Activated naive CD8-positive, alpha-beta T cell treated with anti-CD3 and anti-CD28 coated beads, Interleukin-2, amount 50 U/mL, for 24 hours (primary cell): Measurements from ENCODE around the gene SAP30.

Experiments used
- ATAC-seq: fragments of 150-1000 bp; cut with Tn5 transposase; one replicate; pipeline ENCODE4 v1.10.0; 2021
- DNase-seq: peaks from one replicate; pipeline ENCODE4 v3.0.0; 2021
- H3K27ac Mint-ChIP-seq: one replicate; pipeline ENCODE4 v1.8.0; 2021; ENCODE audit warnings: mild to moderate bottlenecking, mixed read lengths
- H3K27me3 Mint-ChIP-seq: one replicate; pipeline ENCODE4 v1.8.0; 2021; ENCODE audit warnings: mixed read lengths
- H3K36me3 Mint-ChIP-seq: one replicate; pipeline ENCODE4 v1.8.0; 2021; ENCODE audit warnings: low read depth, mixed read lengths
- H3K4me1 Mint-ChIP-seq: one replicate; pipeline ENCODE4 v1.8.0; 2021; ENCODE audit warnings: mixed read lengths
- H3K4me3 Mint-ChIP-seq: one replicate; pipeline ENCODE4 v1.8.0; 2021; ENCODE audit warnings: mild to moderate bottlenecking, moderate library complexity, mixed read lengths
- H3K9me3 Mint-ChIP-seq: one replicate; pipeline ENCODE4 v1.8.0; 2021; ENCODE audit warnings: mixed read lengths

The SAP30 gene

DNA sequence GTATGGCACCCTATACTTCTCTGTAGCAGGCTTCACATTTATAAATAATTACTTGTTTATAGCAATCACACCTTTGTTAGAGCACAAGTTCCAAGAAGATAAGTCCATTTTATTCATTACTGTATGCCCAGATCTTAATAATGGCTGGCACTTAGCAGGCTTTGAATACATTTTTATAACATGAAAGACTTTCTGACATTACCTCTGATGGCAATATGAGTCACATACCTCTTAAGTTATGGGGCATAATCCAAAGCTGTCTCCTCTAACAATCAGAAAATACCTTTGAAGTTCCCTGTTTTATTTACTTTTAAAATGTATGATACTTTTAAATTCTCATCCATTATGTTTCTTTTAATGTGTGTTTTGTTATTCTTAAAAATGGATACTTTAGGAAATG is 16.0 kb downstream of the SAP30 start:
- ATAC-seq = no peak
- Mint-ChIP-seq H3K9me3 (no peaks in the 10 kb centered on the region), H3K36me3 (no peaks in the 10 kb centered on the region), H3K4me1 (no peaks in the 10 kb centered on the region), H3K4me3 (no peak overlapping the region), H3K27me3 (peaks cover 7% of the 10 kb centered on the region), H3K27ac (no peak overlapping the region)
- no peak for DNase-seq

DNA sequence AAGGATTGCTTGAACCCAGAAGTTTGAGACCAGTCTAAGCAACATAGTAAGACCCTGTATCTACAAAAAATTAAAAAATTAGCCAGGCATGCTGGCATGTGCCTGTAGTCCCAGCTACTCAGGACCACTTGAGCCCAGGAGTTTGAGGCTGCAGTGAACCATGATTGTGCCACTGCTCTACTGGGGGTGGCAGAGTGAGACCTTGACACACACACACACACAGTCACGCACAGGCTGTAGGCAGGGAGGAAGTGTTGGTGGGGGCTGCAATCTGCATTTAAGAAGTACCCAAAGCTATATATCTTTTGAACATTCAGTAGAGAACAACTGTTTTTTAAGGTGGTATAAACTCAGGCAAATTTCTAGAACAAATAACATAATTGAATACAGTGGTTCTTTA is 20.9 kb downstream of the SAP30 start:
- DNase-seq = no peak
- no peaks in the 10 kb centered on the region for H3K27me3 Mint-ChIP-seq
- no peaks in the 10 kb centered on the region for H3K9me3 Mint-ChIP-seq
- ATAC-seq = no peak
- no peaks in the 10 kb centered on the region for H3K36me3 Mint-ChIP-seq
- no peak overlapping the region for H3K27ac Mint-ChIP-seq
- H3K4me1 Mint-ChIP-seq = no peaks in the 10 kb centered on the region
- H3K4me3 Mint-ChIP-seq = no peak overlapping the region

DNA sequence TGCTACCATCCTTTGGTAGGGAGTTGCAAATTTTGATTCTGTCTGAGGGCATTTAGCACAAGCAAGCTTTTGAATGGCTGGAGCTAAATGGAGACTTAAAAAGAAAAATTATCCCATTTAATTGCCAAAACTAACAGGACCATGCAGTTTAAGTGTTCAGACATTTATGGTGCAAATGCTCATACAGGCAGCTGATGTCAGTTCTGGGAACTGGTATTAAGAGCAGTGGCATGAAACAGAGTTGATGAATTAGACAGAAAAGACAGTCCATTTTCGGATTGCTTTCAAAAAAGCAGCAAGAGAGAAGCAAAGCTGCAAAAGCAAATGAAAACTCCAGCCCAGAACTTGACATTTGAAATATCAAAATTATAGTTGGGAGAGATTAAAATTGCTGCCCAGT is 26.9 kb downstream of the SAP30 start:
- Mint-ChIP-seq H3K27ac (no peak overlapping the region), H3K36me3 (no peaks in the 10 kb centered on the region), H3K9me3 (no peaks in the 10 kb centered on the region), H3K4me3 (no peak overlapping the region), H3K27me3 (no peaks in the 10 kb centered on the region), H3K4me1 (no peaks in the 10 kb centered on the region)
- no peak for DNase-seq
- ATAC-seq = no peak

DNA sequence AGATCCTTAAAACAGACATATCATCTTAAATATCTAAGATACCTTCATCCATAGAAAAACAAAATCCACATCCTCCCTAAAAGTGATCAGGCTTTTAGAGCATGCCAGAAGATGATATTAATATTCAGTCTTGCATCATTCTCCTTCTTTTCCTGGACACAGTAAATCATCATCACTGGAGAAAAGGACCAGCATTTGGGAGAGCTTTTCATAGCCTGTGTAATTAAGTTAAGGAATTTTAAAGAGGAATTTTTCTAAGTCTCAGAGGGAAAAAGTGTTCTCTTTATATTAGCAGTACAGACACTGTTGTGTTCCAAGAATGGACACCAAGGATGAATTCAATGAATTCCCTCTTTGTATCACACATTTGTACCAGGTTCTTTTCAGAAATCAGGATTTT is 27.5 kb downstream of the SAP30 start:
- H3K4me1 Mint-ChIP-seq = no peaks in the 10 kb centered on the region
- no peak overlapping the region for H3K4me3 Mint-ChIP-seq
- H3K9me3 Mint-ChIP-seq = no peaks in the 10 kb centered on the region
- DNase-seq (no peak), ATAC-seq (no peak)
- H3K27me3 Mint-ChIP-seq = no peaks in the 10 kb centered on the region
- no peak overlapping the region for H3K27ac Mint-ChIP-seq
- no peaks in the 10 kb centered on the region for H3K36me3 Mint-ChIP-seq

DNA sequence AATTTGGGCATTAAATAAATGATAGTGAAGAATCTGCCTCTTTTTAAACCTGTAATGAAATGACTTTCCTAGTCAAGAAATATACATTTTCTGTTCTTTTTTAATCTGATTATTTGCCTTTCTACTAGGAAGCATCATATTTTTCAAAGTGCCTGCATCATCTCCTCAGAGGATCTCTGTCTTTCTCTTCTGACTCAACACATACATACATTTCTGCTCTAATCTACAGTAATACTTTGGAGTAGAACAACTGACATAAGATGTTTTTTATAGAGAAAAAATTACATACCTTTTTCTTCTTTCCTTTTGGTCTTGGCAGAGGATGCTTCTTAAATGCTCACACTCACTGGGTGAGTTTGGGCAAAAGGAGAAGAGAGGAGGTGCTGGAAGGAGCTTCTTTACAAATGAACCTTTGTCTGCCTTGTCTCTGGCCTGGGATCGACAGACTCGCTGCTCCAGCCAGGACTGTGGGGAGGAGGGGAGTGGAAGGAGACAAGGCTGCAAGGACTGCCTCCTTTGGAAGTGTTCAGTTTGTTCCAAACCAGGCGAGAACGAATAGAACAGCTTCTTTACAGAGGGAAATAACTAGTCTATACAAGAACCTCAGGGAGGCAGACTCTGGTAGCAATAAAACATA is 28.1 kb downstream of the SAP30 start, which contains the start of gene SCRG1:
Gene SCRG1 (minus strand): TSS at position 338 of the 637 bp plus-strand sequence. CDS start 7,702 bp downstream, outside the sequence.
- no peaks in the 10 kb centered on the region for H3K36me3 Mint-ChIP-seq
- DNase-seq (no peak), ATAC-seq (no peak)
- H3K4me1 Mint-ChIP-seq = no peaks in the 10 kb centered on the region
- H3K27me3 Mint-ChIP-seq = no peaks in the 10 kb centered on the region
- no peak within 1 kb of the TSS for H3K4me3 Mint-ChIP-seq
- H3K9me3 Mint-ChIP-seq = no peaks in the 10 kb centered on the region
- no peak within 1 kb of the TSS for H3K27ac Mint-ChIP-seq

DNA sequence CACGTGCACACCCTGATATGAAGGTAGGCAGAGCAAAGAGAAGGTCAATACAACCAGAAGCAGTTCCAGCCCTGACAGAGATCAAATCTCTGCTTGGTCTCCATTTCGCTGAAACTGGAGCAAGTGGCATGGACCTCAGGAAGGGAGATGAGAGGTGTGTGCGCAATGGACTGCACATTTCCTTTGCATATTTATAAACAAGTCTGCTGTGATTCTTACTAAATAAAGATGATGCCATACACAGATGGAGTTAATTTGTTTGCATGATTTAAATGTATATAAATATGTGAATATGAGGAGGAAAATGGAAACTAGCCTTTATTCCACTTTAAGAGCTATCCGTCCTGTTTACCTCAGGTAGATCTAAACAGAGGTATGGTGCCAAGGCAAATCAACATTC is 30.3 kb downstream of the SAP30 start:
- Mint-ChIP-seq H3K4me3 (no peak overlapping the region), H3K9me3 (no peaks in the 10 kb centered on the region), H3K27ac (no peak overlapping the region), H3K36me3 (no peaks in the 10 kb centered on the region), H3K4me1 (no peaks in the 10 kb centered on the region), H3K27me3 (no peaks in the 10 kb centered on the region)
- ATAC-seq (no peak), DNase-seq (no peak)

DNA sequence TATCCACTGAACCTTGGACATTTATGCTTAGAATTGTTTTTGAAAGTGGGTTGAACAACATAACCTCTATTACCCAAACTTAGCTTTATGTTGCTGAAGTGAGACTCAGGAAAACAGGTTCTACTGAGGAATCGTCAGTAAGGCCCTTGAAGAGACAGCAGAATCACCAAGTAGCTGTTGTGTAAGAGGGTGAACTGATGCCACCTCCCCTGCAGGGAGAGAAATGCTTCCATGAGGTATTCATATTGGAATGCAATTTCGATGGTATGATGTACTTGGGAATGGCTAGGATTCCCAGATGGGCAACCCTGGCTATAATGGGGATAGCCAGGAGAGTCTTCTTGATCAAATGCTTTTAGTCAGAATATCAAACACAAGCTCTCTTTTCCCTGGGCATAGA is 32.3 kb downstream of the SAP30 start:
- DNase-seq = no peak
- no peaks in the 10 kb centered on the region for H3K36me3 Mint-ChIP-seq

DNA sequence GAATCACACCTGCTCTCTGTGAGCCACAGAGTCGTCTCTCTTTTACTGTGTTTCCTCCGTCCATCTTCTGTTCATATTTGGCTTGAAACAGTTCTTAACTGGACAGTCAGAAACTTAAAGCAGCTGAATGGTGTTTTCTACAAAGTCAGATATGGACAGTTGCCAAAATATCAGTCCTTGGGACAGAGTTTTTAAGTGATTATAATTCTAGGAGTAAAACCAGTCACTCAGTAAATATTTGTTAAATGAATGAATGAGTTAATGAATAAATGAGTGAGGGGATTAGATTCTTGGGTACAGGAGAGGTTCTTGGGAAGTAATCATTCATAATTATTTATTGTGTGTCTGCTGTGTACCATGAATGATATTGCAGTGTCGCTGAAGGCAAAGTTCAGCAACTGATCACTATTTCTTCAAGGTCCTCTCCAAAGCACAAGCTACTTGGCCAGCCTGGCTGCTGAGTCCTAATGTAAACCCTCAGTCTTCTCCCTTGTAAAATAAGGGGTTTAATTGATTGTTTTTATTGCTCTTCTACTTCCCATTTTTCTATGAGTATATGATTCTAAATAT is 33.6 kb downstream of the SAP30 start:
- H3K27me3 Mint-ChIP-seq = no peaks in the 10 kb centered on the region
- no peak overlapping the region for H3K4me3 Mint-ChIP-seq
- no peak overlapping the region for H3K27ac Mint-ChIP-seq
- no peaks in the 10 kb centered on the region for H3K4me1 Mint-ChIP-seq
- no peak for DNase-seq
- H3K36me3 Mint-ChIP-seq = no peaks in the 10 kb centered on the region
- no peak for ATAC-seq
- no peaks in the 10 kb centered on the region for H3K9me3 Mint-ChIP-seq

More for the DNA sequence above, 32.3 kb downstream of the SAP30 start:
- Mint-ChIP-seq H3K27me3 (no peaks in the 10 kb centered on the region), H3K27ac (no peak overlapping the region), H3K9me3 (no peaks in the 10 kb centered on the region), H3K4me3 (no peak overlapping the region), H3K4me1 (no peaks in the 10 kb centered on the region)
- ATAC-seq = no peak

DNA sequence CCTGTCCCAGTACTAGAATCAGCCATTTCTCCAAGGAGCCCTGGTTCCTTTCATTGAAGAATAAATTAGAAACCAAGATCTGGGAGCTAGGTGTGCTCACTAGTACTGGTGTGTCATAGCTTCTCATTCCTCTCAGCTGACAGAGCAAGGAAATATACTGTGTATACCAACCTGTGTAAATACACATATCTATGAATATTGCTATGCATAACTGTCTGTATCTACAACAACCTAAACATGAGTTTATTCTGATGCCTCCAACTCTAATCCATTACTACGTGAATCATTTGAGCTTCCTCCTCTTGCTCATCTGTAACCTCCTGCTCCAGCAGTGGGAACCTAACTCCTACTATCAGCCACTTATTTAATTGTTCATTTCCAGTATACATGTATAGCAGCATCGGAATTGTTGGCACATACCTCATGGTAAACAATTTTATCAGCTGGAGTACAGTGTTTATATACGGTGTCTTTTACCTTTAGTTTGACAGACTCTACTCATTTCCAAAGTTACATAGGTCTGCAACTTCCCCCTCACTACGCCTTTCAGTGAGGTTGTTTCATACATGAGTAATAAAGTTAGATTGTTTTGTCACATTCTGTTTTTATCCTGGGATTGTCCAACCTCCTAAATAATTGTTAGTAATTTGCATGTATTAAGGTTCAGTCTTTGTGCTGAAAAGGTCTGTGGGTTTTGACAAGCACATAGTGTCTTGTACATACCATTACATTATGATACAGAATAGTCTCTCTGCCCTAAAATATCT is 35.3 kb downstream of the SAP30 start:
- H3K27ac Mint-ChIP-seq = no peak overlapping the region
- ATAC-seq (no peak), DNase-seq (no peak)
- H3K9me3 Mint-ChIP-seq = no peaks in the 10 kb centered on the region
- no peaks in the 10 kb centered on the region for H3K4me1 Mint-ChIP-seq
- no peaks in the 10 kb centered on the region for H3K27me3 Mint-ChIP-seq
- H3K36me3 Mint-ChIP-seq = no peaks in the 10 kb centered on the region
- H3K4me3 Mint-ChIP-seq = no peak overlapping the region

DNA sequence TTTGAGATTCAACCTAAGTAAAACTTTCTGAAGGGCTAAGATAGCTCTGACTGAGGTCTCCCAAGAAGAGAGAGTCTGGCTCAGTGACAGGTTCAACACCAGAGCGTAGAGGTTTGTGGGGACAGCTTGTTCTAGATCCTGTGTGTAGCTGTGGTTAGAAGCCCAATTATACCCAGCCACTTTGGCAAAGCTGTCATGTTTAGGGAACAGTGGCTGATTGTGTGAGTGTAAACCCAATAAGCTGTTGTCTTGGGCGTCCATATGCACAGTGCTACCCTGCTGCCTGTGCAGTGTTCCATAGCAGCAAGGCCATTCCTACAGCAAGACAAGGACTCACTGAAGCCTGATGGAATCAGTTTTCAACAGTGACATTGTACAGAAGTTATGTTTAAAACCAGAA is 39.3 kb downstream of the SAP30 start:
- Mint-ChIP-seq H3K27me3 (no peaks in the 10 kb centered on the region), H3K36me3 (no peaks in the 10 kb centered on the region), H3K9me3 (no peaks in the 10 kb centered on the region), H3K4me1 (no peaks in the 10 kb centered on the region), H3K4me3 (no peak overlapping the region), H3K27ac (no peak overlapping the region)
- DNase-seq (no peak), ATAC-seq (no peak)

DNA sequence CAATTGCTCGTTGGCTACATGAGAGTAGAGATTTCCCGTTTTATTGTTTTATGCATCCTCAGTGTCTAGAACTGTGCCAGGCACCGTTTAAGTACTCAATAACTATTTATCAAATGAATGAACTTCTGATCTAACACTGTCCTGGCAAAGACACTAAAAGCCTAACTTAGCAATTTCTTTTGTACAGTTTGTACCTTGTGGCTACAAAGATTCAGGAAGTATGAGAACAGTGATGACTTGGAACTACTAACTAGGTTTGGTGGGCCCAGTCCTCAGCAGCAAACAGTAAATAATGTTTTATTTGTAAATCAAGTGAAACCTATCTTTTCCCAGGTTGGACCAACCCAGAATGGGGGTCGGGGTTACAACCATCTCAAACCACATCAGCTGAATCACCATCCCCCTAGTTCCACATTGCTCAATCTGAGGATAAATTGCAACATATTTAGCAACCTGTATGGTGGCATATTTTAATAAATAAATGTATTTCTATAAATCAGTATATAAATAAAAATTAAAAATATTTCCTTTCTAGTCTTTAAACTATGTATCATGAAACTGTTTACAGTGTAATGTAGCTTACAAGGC is 40.4 kb downstream of the SAP30 start:
- H3K27ac Mint-ChIP-seq = no peak overlapping the region
- H3K27me3 Mint-ChIP-seq = no peaks in the 10 kb centered on the region
- H3K9me3 Mint-ChIP-seq = no peaks in the 10 kb centered on the region
- no peak for ATAC-seq
- DNase-seq = no peak
- H3K36me3 Mint-ChIP-seq = no peaks in the 10 kb centered on the region
- H3K4me1 Mint-ChIP-seq = no peaks in the 10 kb centered on the region
- no peak overlapping the region for H3K4me3 Mint-ChIP-seq

DNA sequence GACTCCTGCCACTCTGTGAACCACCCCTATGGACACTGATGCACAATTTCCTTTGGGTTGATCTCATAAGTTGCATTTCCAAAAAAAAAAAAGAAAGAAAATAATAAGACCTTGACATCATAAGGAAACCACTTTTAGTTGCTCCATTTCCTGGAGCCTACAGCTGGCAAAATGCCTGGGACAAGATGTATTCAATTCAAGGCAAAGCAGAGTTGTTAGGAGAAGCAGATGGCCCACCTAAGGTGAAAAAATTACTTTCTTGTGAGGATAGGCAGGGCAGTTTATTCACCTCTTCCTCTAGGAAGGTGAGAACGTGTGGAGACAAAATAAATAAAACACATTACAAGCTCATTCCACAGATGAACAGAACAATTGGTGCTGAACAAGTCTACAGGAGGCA is 42.3 kb downstream of the SAP30 start:
- no peak for ATAC-seq
- Mint-ChIP-seq H3K36me3 (no peaks in the 10 kb centered on the region), H3K4me3 (no peak overlapping the region), H3K4me1 (no peaks in the 10 kb centered on the region), H3K27ac (no peak overlapping the region), H3K27me3 (no peaks in the 10 kb centered on the region), H3K9me3 (no peaks in the 10 kb centered on the region)
- DNase-seq = no peak

DNA sequence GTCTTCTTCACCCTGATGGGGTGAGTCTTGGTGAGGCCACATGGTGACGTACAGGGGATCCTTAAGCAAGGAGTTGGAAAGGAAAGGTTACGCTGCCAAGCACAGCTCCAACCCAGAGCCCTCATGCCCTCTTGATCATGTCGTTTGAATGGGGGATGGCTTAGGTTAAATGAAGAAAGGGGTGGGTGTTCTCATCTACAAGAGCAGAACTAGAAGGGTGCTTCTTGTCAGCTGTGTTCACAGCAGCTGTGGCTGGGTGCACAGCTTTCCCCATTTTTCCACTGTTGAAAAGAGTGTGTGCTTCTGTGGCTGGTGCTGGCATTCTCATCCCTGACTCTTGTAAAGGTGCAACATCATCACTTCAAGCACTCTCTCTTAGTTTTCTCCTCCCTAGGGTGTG is 43.7 kb downstream of the SAP30 start:
- H3K4me3 Mint-ChIP-seq = no peak overlapping the region
- DNase-seq = no peak

DNA sequence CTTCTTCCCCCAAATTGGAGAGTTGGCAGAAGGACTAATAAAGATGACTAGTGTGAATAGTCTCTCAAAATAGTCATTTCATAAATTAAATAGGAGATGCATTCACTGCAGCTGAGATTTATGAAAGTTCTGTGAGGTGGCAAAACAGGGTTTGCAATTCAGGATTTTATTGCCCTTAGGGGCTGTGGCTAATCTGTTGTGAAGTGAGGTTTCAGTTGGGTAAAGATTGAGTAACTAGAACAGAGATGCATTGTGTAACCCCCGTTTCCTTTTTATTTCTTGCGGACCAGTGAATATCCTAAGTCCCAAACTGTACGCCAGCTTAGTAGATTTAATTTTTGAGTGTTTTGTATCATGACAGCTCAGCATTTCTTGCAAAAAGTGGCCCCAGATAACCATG is 44.3 kb downstream of the SAP30 start:
- Mint-ChIP-seq H3K27ac (no peak overlapping the region), H3K36me3 (no peaks in the 10 kb centered on the region), H3K9me3 (no peaks in the 10 kb centered on the region), H3K4me3 (no peak overlapping the region), H3K4me1 (no peaks in the 10 kb centered on the region), H3K27me3 (no peaks in the 10 kb centered on the region)
- ATAC-seq (no peak), DNase-seq (no peak)

More for the DNA sequence above, 43.7 kb downstream of the SAP30 start:
- H3K27me3 Mint-ChIP-seq = no peaks in the 10 kb centered on the region
- H3K4me1 Mint-ChIP-seq = no peaks in the 10 kb centered on the region
- H3K36me3 Mint-ChIP-seq = no peaks in the 10 kb centered on the region
- H3K9me3 Mint-ChIP-seq = no peaks in the 10 kb centered on the region
- no peak overlapping the region for H3K27ac Mint-ChIP-seq
- ATAC-seq = no peak
